Mesothelial cell of epicardium (in vitro differentiated cells): Measurements from ENCODE around the gene PRKD1. TPM values are rescaled to one million over a fixed set of nuclear protein-coding genes. Genes with fewer than 3 reads are reported as not detected.
"Not testable (repeated sequence)": the region's sequence is repeated elsewhere in the genome, so short reads cannot be mapped to it uniquely, and the experiment has no call there.

Experiments used
- DNase-seq, 2 experiments: peaks; one replicate each; pipeline ENCODE4 v3.0.0; 2021; ENCODE audit warnings: low spot score in 2 of 2; ENCODE audit not compliant: unreplicated experiment in 2 of 2
- H3K27ac Mint-ChIP-seq: 2 replicates; pipeline ENCODE4 v1.8.0; 2021; ENCODE audit warnings: mixed read lengths
- H3K27me3 Mint-ChIP-seq: 2 replicates; pipeline ENCODE4 v1.8.0; 2021; ENCODE audit warnings: low read depth, mixed read lengths
- H3K36me3 Mint-ChIP-seq: 2 replicates; pipeline ENCODE4 v1.8.0; 2021; ENCODE audit warnings: mixed read lengths
- H3K4me1 Mint-ChIP-seq: 2 replicates; pipeline ENCODE4 v1.8.0; 2021; ENCODE audit warnings: mixed read lengths
- H3K4me3 Mint-ChIP-seq: 2 replicates; pipeline ENCODE4 v1.8.0; 2021; ENCODE audit warnings: mild to moderate bottlenecking, moderate library complexity, mixed read lengths
- H3K9me3 Mint-ChIP-seq: 2 replicates; pipeline ENCODE4 v1.8.0; 2021; ENCODE audit warnings: mixed read lengths
- CTCF ChIP-seq: fragments of 200-600 bp; sonication (generic); IDR thresholded peaks from one replicate; pipeline ENCODE4 v1.5.0; 2021; ENCODE audit warnings: antibody characterized with exemption; ENCODE audit not compliant: unreplicated experiment
- total RNA-seq: library from RNA; stranded (reverse); gene quantifications from 3 replicates; pipeline ENCODE4 v1.2.1, GENCODE V29; 2021

PRKD1 gene
- total RNA-seq, 1 donor from 2014 or later = 27.3 TPM

- Mint-ChIP-seq H3K27ac (no peak overlapping the region), H3K4me1 (no peaks in the 10 kb centered on the region), H3K36me3 (peaks cover 5% of the 10 kb centered on the region)
Observed at GRCh38 chr14:29709490-29709889, 218.2 kb downstream of the PRKD1 start.

GRCh38 chr14:29706700-29707099, 220.9 kb downstream of the PRKD1 start:
- DNase-seq = no peak
- H3K27me3 Mint-ChIP-seq = no peaks in the 10 kb centered on the region
- no peak overlapping the region for H3K4me3 Mint-ChIP-seq
- TF ChIP-seq CTCF = no peak
- no peaks in the 10 kb centered on the region for H3K4me1 Mint-ChIP-seq
- H3K9me3 Mint-ChIP-seq = peaks cover 9% of the 10 kb centered on the region
- H3K36me3 Mint-ChIP-seq = peaks cover 3% of the 10 kb centered on the region
- no peak overlapping the region for H3K27ac Mint-ChIP-seq

More at GRCh38 chr14:29709490-29709889, 218.2 kb downstream of the PRKD1 start:
- TF ChIP-seq CTCF = no peak
- Mint-ChIP-seq H3K4me3 (no peak overlapping the region), H3K9me3 (peaks cover 12% of the 10 kb centered on the region), H3K27me3 (no peaks in the 10 kb centered on the region)
- DNase-seq = no peak

- Mint-ChIP-seq H3K27me3 (no peaks in the 10 kb centered on the region), H3K4me1 (no peaks in the 10 kb centered on the region), H3K9me3 (peaks cover 9% of the 10 kb centered on the region), H3K27ac (no peak overlapping the region), H3K36me3 (peaks cover 3% of the 10 kb centered on the region), H3K4me3 (no peak overlapping the region)
- no peak for TF ChIP-seq CTCF
- no peak for DNase-seq
Observed at GRCh38 chr14:29705801-29706200, 221.8 kb downstream of the PRKD1 start.

GRCh38 chr14:29689597-29689996, 238.1 kb downstream of the PRKD1 start:
- H3K4me3 Mint-ChIP-seq = not testable (repeated sequence)

GRCh38 chr14:29687866-29688265, 239.8 kb downstream of the PRKD1 start:
- H3K27ac Mint-ChIP-seq = no peak overlapping the region
- H3K4me3 Mint-ChIP-seq = no peak overlapping the region
- H3K27me3 Mint-ChIP-seq = no peaks in the 10 kb centered on the region
- H3K36me3 Mint-ChIP-seq = no peaks in the 10 kb centered on the region
- TF ChIP-seq CTCF = no peak
- peaks cover 10% of the 10 kb centered on the region for H3K4me1 Mint-ChIP-seq
- peaks cover 9% of the 10 kb centered on the region for H3K9me3 Mint-ChIP-seq
- DNase-seq = no peak

More at GRCh38 chr14:29689597-29689996, 238.1 kb downstream of the PRKD1 start:
- not testable (repeated sequence) for H3K4me1 Mint-ChIP-seq, H3K27ac Mint-ChIP-seq, DNase-seq, H3K27me3 Mint-ChIP-seq, H3K9me3 Mint-ChIP-seq, H3K36me3 Mint-ChIP-seq

- Mint-ChIP-seq H3K36me3 (no peaks in the 10 kb centered on the region), H3K4me3 (no peak overlapping the region), H3K4me1 (peaks cover 16% of the 10 kb centered on the region), H3K9me3 (peaks cover 9% of the 10 kb centered on the region), H3K27ac (no peak overlapping the region), H3K27me3 (no peaks in the 10 kb centered on the region)
- no peak for DNase-seq
- no peak for TF ChIP-seq CTCF
Observed at GRCh38 chr14:29687071-29687765, 240.4 kb downstream of the PRKD1 start.
